Measurements from ENCODE around the gene CMYA5. TPM values are rescaled to one million over a fixed set of nuclear protein-coding genes. Genes with fewer than 3 reads are reported as not detected.
"Not testable (repeated sequence)": the region's sequence is repeated elsewhere in the genome, so short reads cannot be mapped to it uniquely, and the experiment has no call there.

CMYA5 gene
- total RNA-seq, 1 experiment from 2014 or later, result 0.15 TPM

- TF ChIP-seq CTCF (conservative IDR thresholded peaks at IDR 0.05; ENCODE audit: low read depth, low read length), result no peak
- no peak for TF ChIP-seq EZH2phosphoT487 (IDR thresholded peaks at IDR 0.05; ENCODE audit: borderline replicate concordance, low read length)
- TF ChIP-seq EZH2 (IDR thresholded peaks at IDR 0.05; ENCODE audit: low read length, unreplicated experiment), result no peak
- Histone ChIP-seq H3K9me3 (ENCODE audit: low read length) (no peaks in the 10 kb centered on the region), H4K20me1 (ENCODE audit: low read length) (no peaks in the 10 kb centered on the region), H2AFZ (ENCODE audit: low read length) (no peak overlapping the region), H3K27me3 (ENCODE audit: low read length) (no peaks in the 10 kb centered on the region), H3K9ac (ENCODE audit: low read length) (no peak overlapping the region), H3K79me2 (ENCODE audit: low read length) (no peaks in the 10 kb centered on the region), H3F3A (ENCODE audit: low read length, unreplicated experiment) (no peaks in the 10 kb centered on the region), H3K4me1 (ENCODE audit: insufficient read depth, low read length) (no peaks in the 10 kb centered on the region), H3K4me3 (ENCODE audit: low read length) (no peak overlapping the region), H3K4me2 (ENCODE audit: low read length) (no peak overlapping the region), H3K36me3 (ENCODE audit: low read depth, low read length) (no peaks in the 10 kb centered on the region), H3K9me2 (replicated peaks; ENCODE audit: low read length) (no peaks in the 10 kb centered on the region), H3K27ac (ENCODE audit: low read length) (no peak overlapping the region)
- no peak for DNase-seq
- CTCF ChIA-PET, result no interaction called here
- BruUV-seq (replicated peaks), result no TSS peak
- POLR2A ChIA-PET (ENCODE audit: unreplicated experiment), result no interaction called here
- intact Hi-C loops (cut with micrococcal nuclease), result no loop called here
- no peak for ATAC-seq
These were observed 16.0 kb downstream of the CMYA5 start for GRCh38 chr5:79705632-79706031.

- ATAC-seq; CTCF ChIA-PET; POLR2A ChIA-PET (ENCODE audit: unreplicated experiment): not testable (repeated sequence)
These were observed 16.7 kb downstream of the CMYA5 start for GRCh38 chr5:79706317-79706716.

DNA sequence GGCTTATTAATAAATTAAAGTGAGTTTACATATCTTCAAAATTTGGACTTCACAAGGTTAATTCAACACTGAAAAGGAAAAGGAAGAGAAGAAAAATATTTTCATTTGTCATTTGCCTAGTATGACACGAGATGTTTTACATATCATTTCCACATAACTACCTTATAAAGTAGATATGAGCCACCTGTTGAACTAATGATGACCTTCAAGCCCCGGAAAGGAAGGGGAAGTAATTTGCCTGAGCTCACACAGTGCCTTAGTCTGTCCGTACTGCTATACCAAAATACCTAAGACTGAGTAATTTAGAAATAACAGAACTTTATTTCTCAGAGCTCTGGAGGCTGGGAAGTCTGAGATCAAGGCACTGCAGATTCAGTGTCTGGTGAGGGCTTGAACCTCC is 17.9 kb downstream of the CMYA5 start:
- Histone ChIP-seq H3K4me1 (ENCODE audit: insufficient read depth, low read length) (no peaks in the 10 kb centered on the region), H3K9ac (ENCODE audit: low read length) (no peak overlapping the region), H3K4me3 (ENCODE audit: low read length) (no peak overlapping the region), H4K20me1 (ENCODE audit: low read length) (no peaks in the 10 kb centered on the region), H3K27me3 (ENCODE audit: low read length) (no peaks in the 10 kb centered on the region), H3K27ac (ENCODE audit: low read length) (no peak overlapping the region), H3F3A (ENCODE audit: low read length, unreplicated experiment) (no peaks in the 10 kb centered on the region), H3K4me2 (ENCODE audit: low read length) (no peak overlapping the region), H3K9me3 (ENCODE audit: low read length) (no peaks in the 10 kb centered on the region), H2AFZ (ENCODE audit: low read length) (no peak overlapping the region), H3K9me2 (replicated peaks; ENCODE audit: low read length) (no peaks in the 10 kb centered on the region), H3K79me2 (ENCODE audit: low read length) (no peaks in the 10 kb centered on the region), H3K36me3 (ENCODE audit: low read depth, low read length) (no peaks in the 10 kb centered on the region)
- DNase-seq, result no peak
- POLR2A ChIA-PET (ENCODE audit: unreplicated experiment), result no interaction called here
- CTCF ChIA-PET, result no interaction called here
- BruUV-seq (replicated peaks), result no TSS peak
- ATAC-seq, result no peak
- TF ChIP-seq EZH2phosphoT487 (IDR thresholded peaks at IDR 0.05; ENCODE audit: borderline replicate concordance, low read length) (no peak), EZH2 (IDR thresholded peaks at IDR 0.05; ENCODE audit: low read length, unreplicated experiment) (no peak), CTCF (conservative IDR thresholded peaks at IDR 0.05; ENCODE audit: low read depth, low read length) (no peak)
- intact Hi-C loops (cut with micrococcal nuclease), result no loop called here

More at GRCh38 chr5:79706317-79706716, 16.7 kb downstream of the CMYA5 start:
- H3K9ac ChIP-seq (ENCODE audit: low read length); H3K4me2 ChIP-seq (ENCODE audit: low read length); H3K9me3 ChIP-seq (ENCODE audit: low read length); H3K36me3 ChIP-seq (ENCODE audit: low read depth, low read length); H3F3A ChIP-seq (ENCODE audit: low read length, unreplicated experiment); H3K4me3 ChIP-seq (ENCODE audit: low read length); BruUV-seq (replicated peaks); DNase-seq; H3K27me3 ChIP-seq (ENCODE audit: low read length); H4K20me1 ChIP-seq (ENCODE audit: low read length); intact Hi-C loops (cut with micrococcal nuclease); H2AFZ ChIP-seq (ENCODE audit: low read length); H3K27ac ChIP-seq (ENCODE audit: low read length); H3K9me2 ChIP-seq (replicated peaks; ENCODE audit: low read length); H3K79me2 ChIP-seq (ENCODE audit: low read length); H3K4me1 ChIP-seq (ENCODE audit: insufficient read depth, low read length): not testable (repeated sequence)
